Right atrium auricular region (tissue), 2 donors: Measurements from ENCODE around the gene SEPTIN10. TPM values are rescaled to one million over a fixed set of nuclear protein-coding genes. Genes with fewer than 3 reads are reported as not detected.

Experiments used
- DNase-seq: peaks from one replicate; pipeline ENCODE4 v3.0.0-alpha.2; 2019; ENCODE audit warnings: low spot score
- H3K27ac ChIP-seq, 2 donors: fragments of 200-600 bp; sonication (generic); 1 replicate in 1 of 2; 2 replicates in 1 of 2; pipeline ENCODE4 v1.5.1; 2016 to 2019
- H3K27me3 ChIP-seq, 2 donors: fragments of 200-600 bp; sonication (generic); one replicate each; pipeline versions ENCODE4 v1.5.1 to v1.6.0; 2017 to 2019
- H3K36me3 ChIP-seq: fragments of 200-600 bp; sonication (generic); one replicate; pipeline ENCODE4 v1.5.1; 2016
- H3K4me1 ChIP-seq, 2 donors: fragments of 200-600 bp; sonication (generic); one replicate each; pipeline versions ENCODE4 v1.5.1 to v1.6.0; 2017 to 2019
- H3K4me3 ChIP-seq, 2 donors: fragments of 200-600 bp; sonication (generic); 1 replicate in 1 of 2; 2 replicates in 1 of 2; pipeline ENCODE4 v1.5.1; 2017 to 2019; ENCODE audit warnings: mild to moderate bottlenecking in 1 of 2, moderate library complexity in 1 of 2
- H3K9me3 ChIP-seq, 2 donors: fragments of 200-600 bp; sonication (generic); one replicate each; pipeline ENCODE4 v1.5.1; 2019
- CTCF ChIP-seq, 2 donors: fragments of 200-600 bp; sonication (generic); IDR thresholded peaks; one replicate each; pipeline ENCODE4 v1.5.1; 2019; ENCODE audit warnings: antibody characterized with exemption in 2 of 2
- total RNA-seq, 2 donors: library from RNA; depleted of rRNA; stranded (reverse); fragments of >200 nt; gene quantifications; one replicate each; pipeline ENCODE4 v1.1.0, GENCODE V29; 2016

SEPTIN10 gene
- total RNA-seq, 2 donors from 2014 or later = 47.0 to 61.7 TPM

DNA sequence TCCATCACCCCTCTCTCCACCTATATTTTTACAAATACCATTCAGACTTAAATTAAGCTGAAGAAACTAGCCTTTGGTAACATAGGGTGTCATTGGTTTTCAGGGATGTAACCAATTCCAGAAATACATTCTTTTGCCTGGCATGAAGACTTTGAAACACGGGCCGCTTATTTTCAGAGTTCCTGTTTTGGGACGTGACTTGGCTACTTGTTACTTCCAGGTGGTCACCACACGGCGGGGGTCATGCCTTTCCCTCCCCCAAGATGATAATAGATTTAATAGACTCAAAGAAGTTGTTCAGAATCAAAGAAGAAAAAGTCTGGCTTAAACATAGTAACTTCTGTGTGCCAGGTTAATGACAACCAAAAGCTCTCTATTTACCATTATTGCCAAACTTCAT lies 110.6 kb downstream of the SEPTIN10 start:
- H3K4me3 ChIP-seq = no peak overlapping the region
- no peaks in the 10 kb centered on the region for H3K9me3 ChIP-seq
- DNase-seq = no peak
- H3K27me3 ChIP-seq = no peaks in the 10 kb centered on the region
- no peak for TF ChIP-seq CTCF (IDR thresholded peaks at IDR 0.05)
- H3K27ac ChIP-seq = no peak overlapping the region
- H3K4me1 ChIP-seq = peaks cover 0 to under 1% of the 10 kb centered on the region in 2 donors
- no peaks in the 10 kb centered on the region for H3K36me3 ChIP-seq

DNA sequence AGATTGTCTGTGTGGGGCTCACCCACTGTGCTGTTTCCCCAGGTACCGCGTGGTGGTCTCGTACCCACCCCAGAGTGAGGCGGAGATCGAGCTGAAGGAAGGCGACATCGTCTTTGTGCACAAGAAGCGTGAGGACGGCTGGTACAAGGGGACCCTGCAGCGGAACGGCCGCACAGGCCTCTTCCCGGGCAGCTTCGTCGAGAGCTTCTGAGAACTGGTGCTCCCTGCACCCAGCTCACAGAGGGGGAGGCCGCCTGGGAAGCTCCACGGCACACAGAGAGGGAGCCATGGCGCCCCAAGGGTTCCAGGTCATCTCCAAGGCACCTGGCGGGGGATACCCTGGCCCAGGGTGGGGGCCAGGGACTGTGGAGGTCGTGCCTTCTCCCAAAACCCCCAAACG lies 112.3 kb downstream of the SEPTIN10 start:
- no peak for DNase-seq

DNA sequence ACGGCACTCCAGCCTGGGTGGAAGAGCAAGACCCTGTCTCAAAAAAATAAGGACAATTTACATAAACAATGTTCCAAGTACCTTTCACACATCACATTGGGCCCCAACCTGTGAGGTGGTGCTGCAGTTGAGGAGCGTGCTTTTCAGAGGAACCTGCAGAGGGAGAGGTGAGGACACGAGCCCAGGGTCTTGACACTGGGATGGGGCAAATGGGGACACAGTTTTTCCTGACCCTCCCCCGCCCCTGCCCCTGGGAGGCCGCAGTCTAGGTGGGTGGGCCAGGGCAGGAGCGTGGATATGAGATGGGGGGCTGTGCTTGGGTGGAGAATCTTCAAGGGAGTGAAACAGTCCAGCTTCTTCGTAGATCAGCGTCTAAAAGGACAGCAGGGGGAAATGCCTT lies 112.9 kb downstream of the SEPTIN10 start:
- no peak for TF ChIP-seq CTCF (IDR thresholded peaks at IDR 0.05)
- H3K36me3 ChIP-seq = no peaks in the 10 kb centered on the region
- no peaks in the 10 kb centered on the region for H3K27me3 ChIP-seq
- no peak for DNase-seq
- H3K9me3 ChIP-seq = no peaks in the 10 kb centered on the region
- peaks cover 0 to 10% of the 10 kb centered on the region in 2 donors for H3K4me1 ChIP-seq
- H3K4me3 ChIP-seq = no peak overlapping the region
- H3K27ac ChIP-seq = no peak overlapping the region

More for the DNA sequence above, 112.3 kb downstream of the SEPTIN10 start:
- Histone ChIP-seq H3K4me3 (no peak overlapping the region), H3K27me3 (no peaks in the 10 kb centered on the region), H3K27ac (no peak overlapping the region), H3K9me3 (no peaks in the 10 kb centered on the region), H3K36me3 (no peaks in the 10 kb centered on the region), H3K4me1 (peaks cover 0 to 10% of the 10 kb centered on the region in 2 donors)
- no peak for TF ChIP-seq CTCF (IDR thresholded peaks at IDR 0.05)

DNA sequence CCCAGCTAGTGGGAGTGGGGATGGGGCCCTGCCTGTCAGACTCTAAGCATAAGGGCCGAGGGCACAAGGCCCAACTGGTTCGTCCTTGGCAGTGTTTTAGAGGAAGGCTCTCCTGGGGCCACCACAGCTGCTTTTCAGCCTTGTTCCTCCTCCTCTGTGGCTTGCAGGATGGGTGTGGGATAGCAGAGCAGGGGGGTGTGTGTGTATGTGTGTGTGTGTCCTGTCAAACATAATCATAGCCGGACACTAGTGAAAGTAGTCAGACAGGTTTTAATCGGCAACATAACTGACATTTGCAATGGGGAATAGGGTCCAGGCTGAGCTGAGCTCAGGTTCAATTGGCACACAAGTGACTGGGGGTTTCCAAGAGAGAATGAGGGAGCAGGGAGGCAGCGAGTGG lies 114.2 kb downstream of the SEPTIN10 start:
- Histone ChIP-seq H3K36me3 (no peaks in the 10 kb centered on the region), H3K4me3 (no peak overlapping the region), H3K27me3 (no peaks in the 10 kb centered on the region), H3K9me3 (no peaks in the 10 kb centered on the region), H3K27ac (no peak overlapping the region), H3K4me1 (peaks cover 0 to 16% of the 10 kb centered on the region in 2 donors)
- no peak for DNase-seq
- no peak for TF ChIP-seq CTCF (IDR thresholded peaks at IDR 0.05)

- H3K4me3 ChIP-seq = no peak overlapping the region
- H3K27me3 ChIP-seq = no peaks in the 10 kb centered on the region
- no peak for TF ChIP-seq CTCF (IDR thresholded peaks at IDR 0.05)
- no peaks in the 10 kb centered on the region for H3K9me3 ChIP-seq
- DNase-seq = no peak
- no peaks in the 10 kb centered on the region for H3K36me3 ChIP-seq
- no peak overlapping the region for H3K27ac ChIP-seq
- peaks cover 0 to 17% of the 10 kb centered on the region in 2 donors for H3K4me1 ChIP-seq
Measured at GRCh38 chr2:109498906-109499305, 114.9 kb downstream of the SEPTIN10 start.
